ENCODE data around the gene CCNJ. TPM values are rescaled to one million over a fixed set of nuclear protein-coding genes. Genes with fewer than 3 reads are reported as not detected.

The CCNJ gene
- total RNA-seq, 1 experiment from 2014 or later, result 9.3 TPM

DNA sequence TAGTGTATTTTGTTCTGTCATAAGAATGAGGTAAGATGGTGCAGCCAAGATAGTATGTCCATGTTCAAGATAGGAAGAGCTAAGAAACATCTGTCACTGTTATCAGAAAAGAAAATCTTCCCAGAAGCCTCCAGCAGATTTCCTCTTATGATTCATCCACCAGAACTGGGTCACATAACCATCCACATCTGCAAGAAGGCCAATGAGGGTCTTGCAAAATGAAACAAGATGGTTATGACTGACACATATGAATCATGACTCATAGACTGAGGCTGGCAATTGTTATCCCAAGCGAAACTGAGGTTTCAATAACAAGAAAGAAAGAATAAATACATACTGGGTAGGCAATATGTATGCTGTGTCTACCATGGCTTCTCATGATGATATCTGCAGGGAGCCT lies 30.3 kb downstream of the CCNJ start:
- no peaks in the 10 kb centered on the region for H3K36me3 Mint-ChIP-seq (ENCODE audit: insufficient read depth, unreplicated experiment)
- ChIA-PET CTCF (no interaction called here), POLR2A (no interaction called here)
- no peak overlapping the region for H3K4me3 Mint-ChIP-seq (ENCODE audit: unreplicated experiment)
- no peaks in the 10 kb centered on the region for H3K9me3 Mint-ChIP-seq (ENCODE audit: unreplicated experiment)
- DNase-seq (ENCODE audit: unreplicated experiment), result peak; percentile 68
- no peaks in the 10 kb centered on the region for H3K27me3 Mint-ChIP-seq (ENCODE audit: insufficient read depth, unreplicated experiment)
- no peak for TF ChIP-seq CTCF (IDR thresholded peaks at IDR 0.05; ENCODE audit: unreplicated experiment)
- no TSS peak for BruUV-seq (replicated peaks)
- intact Hi-C loops (cut with micrococcal nuclease), result no loop called here
- no peak overlapping the region for H3K27ac Mint-ChIP-seq (ENCODE audit: low read depth, unreplicated experiment)
- H3K4me1 Mint-ChIP-seq (ENCODE audit: insufficient read depth, unreplicated experiment), result peaks cover 6% of the 10 kb centered on the region

DNA sequence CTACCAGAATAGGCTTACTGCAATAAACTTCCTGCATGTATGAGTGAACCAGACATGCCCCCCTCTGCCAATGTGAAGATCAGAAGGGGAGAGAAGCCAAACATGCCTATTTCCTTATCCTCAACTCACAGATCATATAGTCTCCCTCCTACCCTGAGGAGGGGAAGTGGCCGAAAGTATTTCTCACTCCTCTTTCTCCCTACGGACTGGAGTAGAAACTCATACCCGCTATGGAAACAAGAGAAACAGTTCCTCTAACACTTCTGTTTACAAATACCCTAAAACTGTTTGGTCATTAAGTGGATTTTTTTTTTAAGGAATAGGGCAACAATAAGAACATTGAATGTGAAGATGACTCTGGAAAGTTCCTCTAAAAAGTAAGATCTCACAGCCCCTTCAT lies 31.4 kb downstream of the CCNJ start:
- POLR2A ChIA-PET, result interaction anchor here (0.6 to 2.1 kb wide), 3 partner anchors 14 to 425 kb away, joined by 3 to 6 read pairs (median 5); no protein-coding TSS in a partner anchor
- intact Hi-C loops (cut with micrococcal nuclease), result no loop called here
- peaks cover 6% of the 10 kb centered on the region for H3K4me1 Mint-ChIP-seq (ENCODE audit: insufficient read depth, unreplicated experiment)
- TF ChIP-seq CTCF (IDR thresholded peaks at IDR 0.05; ENCODE audit: unreplicated experiment), result no peak
- no peaks in the 10 kb centered on the region for H3K36me3 Mint-ChIP-seq (ENCODE audit: insufficient read depth, unreplicated experiment)
- H3K9me3 Mint-ChIP-seq (ENCODE audit: unreplicated experiment), result no peaks in the 10 kb centered on the region
- DNase-seq (ENCODE audit: unreplicated experiment), result no peak
- CTCF ChIA-PET, result interaction anchor here (1.3 kb wide), 1 partner anchor 216 kb away, joined by 3 read pairs; no protein-coding TSS in a partner anchor
- no TSS peak for BruUV-seq (replicated peaks)
- H3K27ac Mint-ChIP-seq (ENCODE audit: low read depth, unreplicated experiment), result no peak overlapping the region
- no peak overlapping the region for H3K4me3 Mint-ChIP-seq (ENCODE audit: unreplicated experiment)
- no peaks in the 10 kb centered on the region for H3K27me3 Mint-ChIP-seq (ENCODE audit: insufficient read depth, unreplicated experiment)

GRCh38 chr10:96075977-96076376 lies 32.6 kb downstream of the CCNJ start:
- H3K9me3 Mint-ChIP-seq (ENCODE audit: unreplicated experiment), result peaks cover 4% of the 10 kb centered on the region
- no peak overlapping the region for H3K4me3 Mint-ChIP-seq (ENCODE audit: unreplicated experiment)
- no peaks in the 10 kb centered on the region for H3K36me3 Mint-ChIP-seq (ENCODE audit: insufficient read depth, unreplicated experiment)
- ChIA-PET CTCF (interaction anchor here (0.6 to 1.8 kb wide), 5 partner anchors 14 to 1971 kb away, joined by 3 to 4 read pairs (median 3); no protein-coding TSS in a partner anchor), POLR2A (interaction anchor here (0.6 to 2.1 kb wide), 3 partner anchors 13 to 79 kb away, joined by 3 to 6 read pairs (median 5); no protein-coding TSS in a partner anchor)
- no TSS peak for BruUV-seq (replicated peaks)
- H3K27me3 Mint-ChIP-seq (ENCODE audit: insufficient read depth, unreplicated experiment), result no peaks in the 10 kb centered on the region
- H3K4me1 Mint-ChIP-seq (ENCODE audit: insufficient read depth, unreplicated experiment), result peaks cover 6% of the 10 kb centered on the region
- DNase-seq (ENCODE audit: unreplicated experiment), result no peak
- TF ChIP-seq CTCF (IDR thresholded peaks at IDR 0.05; ENCODE audit: unreplicated experiment), result no peak
- intact Hi-C loops (cut with micrococcal nuclease), result no loop called here
- H3K27ac Mint-ChIP-seq (ENCODE audit: low read depth, unreplicated experiment), result no peak overlapping the region

GRCh38 chr10:96077156-96077555 lies 33.8 kb downstream of the CCNJ start:
- no peak overlapping the region for H3K27ac Mint-ChIP-seq (ENCODE audit: low read depth, unreplicated experiment)
- no peak for DNase-seq (ENCODE audit: unreplicated experiment)
- peaks cover 5% of the 10 kb centered on the region for H3K9me3 Mint-ChIP-seq (ENCODE audit: unreplicated experiment)
- H3K36me3 Mint-ChIP-seq (ENCODE audit: insufficient read depth, unreplicated experiment), result no peaks in the 10 kb centered on the region
- CTCF ChIA-PET, result no interaction called here
- BruUV-seq (replicated peaks), result no TSS peak
- no peaks in the 10 kb centered on the region for H3K27me3 Mint-ChIP-seq (ENCODE audit: insufficient read depth, unreplicated experiment)
- POLR2A ChIA-PET, result interaction anchor here (1.8 to 2.1 kb wide), 2 partner anchors 12 to 52 kb away, joined by 5 to 6 read pairs; no protein-coding TSS in a partner anchor
- no peak for TF ChIP-seq CTCF (IDR thresholded peaks at IDR 0.05; ENCODE audit: unreplicated experiment)
- intact Hi-C loops (cut with micrococcal nuclease), result no loop called here
- no peak overlapping the region for H3K4me3 Mint-ChIP-seq (ENCODE audit: unreplicated experiment)
- H3K4me1 Mint-ChIP-seq (ENCODE audit: insufficient read depth, unreplicated experiment), result peaks cover 6% of the 10 kb centered on the region
